GM18867 (cell line): Measurements from ENCODE around the gene ZNF480.
"Not testable (repeated sequence)": the region's sequence is repeated elsewhere in the genome, so short reads cannot be mapped to it uniquely, and the experiment has no call there.

Experiments
- ATAC-seq: cut with Tn5 transposase; IDR thresholded peaks from one replicate; pipeline ENCODE4 v1.9.1; 2021; ENCODE audit warnings: mild to moderate bottlenecking, moderate library complexity; ENCODE audit not compliant: unreplicated experiment

Gene ZNF480

GRCh38 chr19:52336791-52337381 lies 39.9 kb downstream of the ZNF480 start:
- no peak for ATAC-seq

- not testable (repeated sequence) for ATAC-seq
These were observed 42.1 kb downstream of the ZNF480 start for GRCh38 chr19:52339022-52339421.

- ATAC-seq: no peak
These were observed 46.6 kb downstream of the ZNF480 start for GRCh38 chr19:52343548-52343947.

- no peak for ATAC-seq
These were observed 48.2 kb downstream of the ZNF480 start for GRCh38 chr19:52345162-52345561.

GRCh38 chr19:52351512-52351911 lies 54.5 kb downstream of the ZNF480 start:
- no peak for ATAC-seq

GRCh38 chr19:52366414-52366824 lies 69.5 kb downstream of the ZNF480 start:
- no peak for ATAC-seq

GRCh38 chr19:52369559-52370340 lies 72.8 kb downstream of the ZNF480 start, which contains the start of gene ZNF880:
Gene ZNF880 (plus strand): TSS chr19:52369923. CDS start chr19:52369966, 43 bp downstream.
- no peak for ATAC-seq

GRCh38 chr19:52370341-52370710 lies 73.4 kb downstream of the ZNF480 start:
- no peak for ATAC-seq
